HG03460 (cell line): ENCODE measurements around the gene ADGRV1.
"Not testable (repeated sequence)": the region's sequence is repeated elsewhere in the genome, so short reads cannot be mapped to it uniquely, and the experiment has no call there.

Source experiments
- ATAC-seq: cut with Tn5 transposase; IDR thresholded peaks from one replicate; pipeline ENCODE4 v1.9.1; 2021; ENCODE audit not compliant: unreplicated experiment

Gene ADGRV1

DNA sequence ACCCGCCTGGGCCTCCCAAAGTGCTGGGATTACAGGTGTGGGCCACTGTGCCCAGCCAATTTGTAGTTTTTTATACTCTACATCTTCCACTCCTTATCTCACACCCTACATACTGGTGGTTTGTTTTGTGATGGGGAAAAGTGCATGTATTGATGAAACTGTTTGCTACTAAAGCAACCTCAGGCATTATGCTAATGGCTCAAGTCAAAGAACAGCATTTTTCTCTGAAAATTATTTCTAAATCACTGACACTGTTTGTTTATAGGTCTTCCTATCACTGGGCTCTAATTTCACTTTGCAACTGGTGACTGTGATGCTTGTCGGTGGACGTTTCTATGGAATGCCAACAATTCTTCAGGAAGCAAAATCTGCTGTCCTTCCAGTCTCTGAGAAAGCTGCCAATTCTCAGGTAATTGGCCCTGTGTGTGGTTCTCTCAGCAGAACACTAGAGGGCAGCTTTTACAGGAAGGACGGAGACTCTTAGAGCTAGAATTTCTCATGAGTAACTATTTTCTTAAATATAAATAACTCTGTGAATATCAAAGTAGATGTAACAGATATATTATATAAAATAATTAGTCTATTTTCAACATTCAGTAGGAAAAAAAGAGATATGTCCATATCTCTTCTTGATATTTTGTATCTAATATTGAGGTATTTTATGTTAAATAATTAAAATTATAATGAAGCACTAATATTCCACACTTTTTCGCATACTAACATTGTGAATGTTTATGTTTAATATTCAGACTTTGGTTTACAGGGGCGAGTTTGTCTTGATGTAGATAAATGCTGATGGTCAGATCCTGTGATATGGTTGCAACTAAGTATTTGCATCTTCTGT, 244.1 kb downstream of the ADGRV1 start:
- ATAC-seq: peak; percentile 90

- no peak for ATAC-seq
Measured at GRCh38 chr5:90803381-90803780, 244.8 kb downstream of the ADGRV1 start.

- ATAC-seq: no peak
Measured at GRCh38 chr5:90803876-90804275, 245.3 kb downstream of the ADGRV1 start.

DNA sequence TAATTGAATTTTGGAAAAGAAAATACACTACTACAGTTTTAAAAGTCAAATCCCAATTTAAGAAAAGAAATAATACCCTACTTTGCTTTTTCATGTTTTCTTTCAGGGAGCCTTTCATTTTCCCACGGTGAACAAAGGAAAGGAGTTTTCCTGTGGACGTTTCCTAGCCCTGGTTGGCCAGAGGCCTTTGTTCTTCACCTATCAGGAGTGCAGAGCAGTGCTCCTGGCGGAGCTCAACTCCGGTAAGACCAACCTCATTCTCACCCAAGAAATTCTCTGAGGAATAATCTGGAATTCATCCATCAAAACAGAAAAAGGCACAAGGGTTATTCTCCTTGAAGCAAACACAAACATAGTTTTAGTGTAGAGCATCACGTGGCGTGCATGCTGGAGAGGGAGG, 248.9 kb downstream of the ADGRV1 start:
- no peak for ATAC-seq

GRCh38 chr5:90809311-90810056, 250.9 kb downstream of the ADGRV1 start:
- ATAC-seq: no peak

DNA sequence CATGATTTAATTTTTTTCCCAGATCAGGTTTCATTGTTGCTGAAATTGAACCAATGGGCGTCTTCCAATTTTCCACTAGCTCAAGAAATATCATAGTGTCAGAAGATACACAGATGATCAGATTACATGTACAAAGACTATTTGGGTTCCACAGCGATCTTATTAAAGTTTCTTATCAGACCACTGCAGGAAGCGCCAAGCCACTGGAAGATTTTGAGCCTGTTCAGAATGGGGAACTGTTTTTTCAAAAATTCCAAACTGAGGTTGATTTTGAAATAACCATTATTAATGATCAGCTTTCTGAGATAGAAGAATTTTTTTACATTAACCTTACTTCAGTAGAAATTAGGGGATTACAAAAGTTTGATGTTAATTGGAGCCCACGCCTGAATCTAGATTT, 251.6 kb downstream of the ADGRV1 start:
- ATAC-seq: no peak

GRCh38 chr5:90813392-90813791, 254.8 kb downstream of the ADGRV1 start:
- ATAC-seq: no peak

DNA sequence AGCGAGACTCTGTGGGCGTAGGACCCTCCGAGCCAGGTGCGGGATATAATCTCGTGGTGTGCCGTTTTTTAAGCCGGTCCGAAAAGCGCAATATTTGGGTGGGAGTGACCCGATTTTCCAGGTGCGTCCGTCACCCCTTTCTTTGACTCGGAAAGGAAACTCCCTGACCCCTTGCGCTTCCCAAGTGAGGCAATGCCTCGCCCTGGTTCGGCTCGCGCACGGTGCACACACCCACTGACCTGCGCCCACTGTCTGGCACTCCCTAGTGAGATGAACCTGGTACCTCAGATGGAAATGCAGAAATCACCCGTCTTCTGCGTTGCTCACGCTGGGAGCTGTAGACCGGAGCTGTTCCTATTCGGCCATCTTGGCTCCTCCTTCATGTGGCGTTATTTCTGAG, 263.5 kb downstream of the ADGRV1 start:
- ATAC-seq: not testable (repeated sequence)

- ATAC-seq: no peak
Measured at GRCh38 chr5:90824436-90824835, 265.8 kb downstream of the ADGRV1 start.

- no peak for ATAC-seq
Measured at GRCh38 chr5:90830058-90830457, 271.5 kb downstream of the ADGRV1 start.

GRCh38 chr5:90833753-90834152, 275.2 kb downstream of the ADGRV1 start:
- no peak for ATAC-seq

GRCh38 chr5:90834711-90835110, 276.1 kb downstream of the ADGRV1 start:
- no peak for ATAC-seq

DNA sequence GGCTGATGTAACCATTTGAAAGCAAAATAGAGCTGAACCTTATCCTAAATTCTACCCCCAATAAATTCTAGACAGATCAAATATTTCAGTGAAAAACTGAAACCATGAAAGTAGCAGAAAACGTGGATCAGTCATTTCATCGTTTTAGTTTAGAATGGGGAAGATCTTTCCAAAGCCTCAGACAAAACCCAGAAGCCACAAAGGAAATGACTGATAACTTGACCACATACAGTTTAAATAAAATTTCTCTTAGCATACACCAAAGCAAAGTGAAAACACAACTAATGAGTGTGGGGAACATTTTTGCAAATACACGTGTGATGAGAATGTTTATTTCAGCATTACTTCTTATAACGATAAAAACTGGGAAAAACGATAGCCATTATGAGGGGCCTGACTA, 284.8 kb downstream of the ADGRV1 start:
- ATAC-seq: no peak

DNA sequence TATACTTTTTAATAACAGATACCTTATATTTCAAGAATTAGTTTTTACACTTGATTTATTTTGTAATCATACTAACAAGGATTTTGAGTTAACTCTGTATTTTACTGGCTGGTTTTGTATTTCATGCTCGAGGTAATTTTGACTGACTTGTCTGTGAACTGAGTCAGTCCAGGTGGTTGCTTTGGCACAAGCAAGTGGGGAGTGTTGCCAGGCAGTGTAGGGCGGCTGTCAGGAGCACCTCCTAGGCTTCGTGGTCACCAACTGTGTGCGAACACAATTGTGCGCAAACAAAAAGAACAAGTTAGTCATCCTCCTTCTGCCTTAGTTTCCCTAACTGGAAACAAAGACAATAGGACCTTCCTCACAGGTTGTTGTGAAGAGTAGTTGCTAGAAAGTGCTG, 286.3 kb downstream of the ADGRV1 start:
- ATAC-seq: no peak

DNA sequence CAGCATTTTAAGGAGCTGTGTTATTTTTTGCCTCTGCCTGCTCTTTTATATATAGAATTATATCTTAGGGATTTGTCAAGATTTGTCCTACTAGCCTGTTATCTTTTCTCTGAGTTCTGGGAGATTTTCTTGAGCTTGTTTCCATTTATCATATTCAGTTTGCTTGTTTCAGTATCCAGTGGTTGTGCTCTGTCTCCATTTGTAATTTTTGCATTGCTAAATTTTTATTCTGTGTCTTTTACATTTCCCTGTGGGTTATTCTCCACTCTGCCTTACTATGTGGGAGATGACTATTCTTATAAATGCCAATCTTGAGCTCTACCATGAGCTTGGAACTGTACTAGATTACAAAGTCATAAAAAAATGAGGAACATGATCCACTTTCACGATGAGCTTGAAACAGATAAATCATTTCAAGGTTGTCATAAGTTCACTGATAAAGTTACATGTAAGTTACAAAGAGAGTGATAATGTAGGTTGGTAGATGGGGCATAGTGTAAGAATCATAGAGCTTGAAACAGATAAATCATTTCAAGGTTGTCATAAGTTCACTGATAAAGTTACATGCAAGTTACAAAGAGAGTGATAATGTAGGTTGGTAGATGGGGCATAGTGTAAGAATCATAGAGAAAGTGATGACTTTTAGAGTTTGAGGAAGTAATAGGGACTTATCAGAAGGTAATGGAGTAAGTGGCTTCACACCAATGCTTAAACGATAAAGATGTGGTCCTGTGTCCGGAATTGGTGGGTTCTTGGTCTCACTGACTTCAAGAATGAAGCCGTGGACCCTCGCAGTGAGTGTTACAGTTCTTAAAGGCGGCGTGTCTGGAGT, 287.3 kb downstream of the ADGRV1 start:
- ATAC-seq: no peak

GRCh38 chr5:90847606-90848005, 289.0 kb downstream of the ADGRV1 start:
- ATAC-seq: not testable (repeated sequence)

DNA sequence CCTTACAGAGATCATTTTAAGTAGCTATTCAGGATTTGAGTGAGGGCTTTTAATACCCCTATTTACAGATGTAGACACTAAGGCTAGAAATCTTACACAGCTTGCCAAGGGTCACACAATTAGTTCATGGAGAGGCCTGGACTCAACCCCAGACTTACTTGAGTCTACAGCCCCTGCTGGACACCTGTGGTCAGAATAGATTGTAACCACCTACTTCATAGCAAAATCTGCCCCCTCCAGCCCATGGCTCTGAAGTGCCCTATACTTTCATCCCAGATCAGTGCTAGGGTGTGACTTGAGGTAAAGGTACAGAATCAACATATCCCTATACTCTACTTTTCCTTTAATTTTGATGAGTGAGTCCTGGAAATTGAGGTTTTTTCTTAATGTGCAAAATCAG, 291.3 kb downstream of the ADGRV1 start:
- ATAC-seq: no peak

DNA sequence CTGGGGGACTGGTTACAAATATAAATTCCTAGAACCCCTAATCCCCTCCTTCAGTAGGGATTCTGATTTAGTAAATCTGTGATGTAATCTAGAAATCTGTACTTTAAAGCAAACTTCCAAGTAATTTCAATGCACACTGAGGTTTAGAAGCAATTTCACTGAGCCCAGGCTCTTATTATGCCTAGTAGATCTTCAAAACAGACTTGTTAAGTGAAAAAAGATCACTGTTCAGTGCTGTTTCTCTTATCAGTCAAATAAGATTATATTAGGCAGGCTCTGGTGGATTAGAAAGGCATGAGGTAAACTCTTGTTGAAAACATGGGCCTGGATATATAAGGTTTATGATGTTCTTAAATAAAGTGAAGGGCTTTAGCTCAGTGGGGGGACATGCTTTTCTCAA, 293.9 kb downstream of the ADGRV1 start:
- no peak for ATAC-seq

GRCh38 chr5:90853750-90854149, 295.2 kb downstream of the ADGRV1 start:
- ATAC-seq: no peak

- no peak for ATAC-seq
Measured at GRCh38 chr5:90854169-90854568, 295.6 kb downstream of the ADGRV1 start.

GRCh38 chr5:90855296-90856010, 296.9 kb downstream of the ADGRV1 start:
- no peak for ATAC-seq
